ENCODE results near the gene THRB.

DNA sequence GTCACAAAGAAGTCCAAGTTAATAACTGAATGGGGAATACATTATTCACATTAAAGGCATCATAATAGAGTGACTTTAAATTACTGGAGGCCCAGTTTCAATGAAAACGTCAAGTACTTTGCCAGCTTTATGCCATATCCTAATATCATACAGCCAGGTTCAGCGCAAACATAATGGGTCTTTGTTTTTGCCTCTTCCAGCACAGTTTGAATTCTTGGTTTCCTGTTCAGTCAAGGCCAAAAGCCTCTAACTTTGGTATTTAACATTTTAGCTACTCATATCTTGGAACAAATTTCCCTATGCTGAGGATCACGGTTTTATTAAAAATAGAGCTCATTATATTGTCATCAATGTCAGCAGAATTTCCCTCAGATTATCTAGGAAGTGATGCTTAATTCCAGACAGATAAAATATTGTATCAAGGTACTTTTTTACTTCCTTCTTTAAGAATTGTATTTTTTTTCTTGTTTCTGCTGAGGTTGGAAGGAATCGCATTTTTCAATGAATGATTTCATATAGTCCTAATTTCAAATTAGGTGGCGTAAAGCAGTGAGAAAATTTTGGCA lies 269.2 kb downstream of the THRB start:
- TF ChIP-seq, protein P1, sequence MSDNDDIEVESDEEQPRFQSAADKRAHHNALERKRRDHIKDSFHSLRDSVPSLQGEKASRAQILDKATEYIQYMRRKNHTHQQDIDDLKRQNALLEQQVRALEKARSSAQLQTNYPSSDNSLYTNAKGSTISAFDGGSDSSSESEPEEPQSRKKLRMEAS (IDR thresholded peaks at IDR 0.05; ENCODE audit: low read depth, low read length) = no peak
- TF ChIP-seq, protein P2, sequence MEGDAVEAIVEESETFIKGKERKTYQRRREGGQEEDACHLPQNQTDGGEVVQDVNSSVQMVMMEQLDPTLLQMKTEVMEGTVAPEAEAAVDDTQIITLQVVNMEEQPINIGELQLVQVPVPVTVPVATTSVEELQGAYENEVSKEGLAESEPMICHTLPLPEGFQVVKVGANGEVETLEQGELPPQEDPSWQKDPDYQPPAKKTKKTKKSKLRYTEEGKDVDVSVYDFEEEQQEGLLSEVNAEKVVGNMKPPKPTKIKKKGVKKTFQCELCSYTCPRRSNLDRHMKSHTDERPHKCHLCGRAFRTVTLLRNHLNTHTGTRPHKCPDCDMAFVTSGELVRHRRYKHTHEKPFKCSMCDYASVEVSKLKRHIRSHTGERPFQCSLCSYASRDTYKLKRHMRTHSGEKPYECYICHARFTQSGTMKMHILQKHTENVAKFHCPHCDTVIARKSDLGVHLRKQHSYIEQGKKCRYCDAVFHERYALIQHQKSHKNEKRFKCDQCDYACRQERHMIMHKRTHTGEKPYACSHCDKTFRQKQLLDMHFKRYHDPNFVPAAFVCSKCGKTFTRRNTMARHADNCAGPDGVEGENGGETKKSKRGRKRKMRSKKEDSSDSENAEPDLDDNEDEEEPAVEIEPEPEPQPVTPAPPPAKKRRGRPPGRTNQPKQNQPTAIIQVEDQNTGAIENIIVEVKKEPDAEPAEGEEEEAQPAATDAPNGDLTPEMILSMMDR (IDR thresholded peaks at IDR 0.05; ENCODE audit: low read depth, low read length) = no peak
- no peak for TF ChIP-seq POLR2A (IDR thresholded peaks at IDR 0.05; ENCODE audit: extremely low read depth, insufficient read length)
